HCT116 (cell line): ENCODE results near the gene ZFHX3. TPM values are rescaled to one million over a fixed set of nuclear protein-coding genes. Genes with fewer than 3 reads are reported as not detected.

Experiments
- ATAC-seq: fragments of 200-7000 bp; cut with Tn5 transposase; 2 replicates; pipeline ENCODE4 v1.9.1; 2020; ENCODE audit warnings: mild to moderate bottlenecking, moderate library complexity
- BruUV-seq: library from RNA; stranded (reverse); fragments of 400-500 nt; replicated peaks from 2 replicates; lab custom pipeline; 2021; lab: Mats Ljungman, UMichigan
- CTCF ChIA-PET: fragments of 300-600 bp; sonication (Branson Sonifier 250); formaldehyde crosslinking; loops from one replicate; lab custom pipeline; 2021; ENCODE audit warnings: antibody characterized with exemption; lab: Charles Lee
- POLR2A ChIA-PET: fragments of 300-600, 350-600 bp; sonication (Branson Sonifier 250); formaldehyde crosslinking; loops from one replicate; lab custom pipeline; 2021; ENCODE audit warnings: antibody characterized with exemption; lab: Charles Lee
- RAD21 ChIA-PET, 2 experiments: fragments of 300-600 bp; sonication (Branson Sonifier 250); formaldehyde crosslinking; loops; one replicate each; lab custom pipeline; 2023; ENCODE audit warnings: low total read pairs in 2 of 2; ENCODE audit not compliant: uncharacterized antibody in 2 of 2, unreplicated experiment in 2 of 2, low non-redundant PET in 1 of 2; lab: Charles Lee
- DNase-seq: peaks from one replicate; pipeline ENCODE4 v3.0.0-alpha.2; 2010; ENCODE audit warnings: low read depth, low spot score
- H2AFZ ChIP-seq: fragments of 200-600 bp; shearing (Covaris generic), sonication (generic); 2 replicates; pipeline ENCODE4 v1.6.1; 2017; ENCODE audit warnings: low read depth, mixed run types, mixed read lengths, antibody characterized with exemption, low read length; ENCODE audit not compliant: poor library complexity, severe bottlenecking
- H3K27ac ChIP-seq: 2 replicates; pipeline ENCODE4 v1.5.1; 2012; ENCODE audit warnings: low read depth, low read length
- H3K27me3 ChIP-seq: fragments of 200-600 bp; sonication (generic); 2 replicates; pipeline ENCODE4 v1.6.1; 2016; ENCODE audit warnings: mixed run types, low read length, mixed read lengths; ENCODE audit not compliant: insufficient read depth
- H3K36me3 ChIP-seq, 2 experiments: fragments of 200-500 bp in 1 of 2; fragments of 200-600 bp in 1 of 2; sonication (Bioruptor generic) in 1 of 2; sonication (generic) in 1 of 2; 2 replicates each; pipeline versions ENCODE4 v1.5.1 to v1.6.1; 2014 to 2016; ENCODE audit warnings: low read length in 2 of 2, inconsistent platforms in 1 of 2, mixed read lengths in 1 of 2, mixed run types in 1 of 2; ENCODE audit not compliant: insufficient read depth in 2 of 2, control insufficient read depth in 1 of 2
- H3K4me1 ChIP-seq, 2 experiments: fragments of 200-600 bp in 1 of 2; sonication (generic) in 1 of 2; 2 replicates each; pipeline versions ENCODE4 v1.5.1 to v1.6.1; 2012 to 2017; ENCODE audit warnings: low read length in 2 of 2, inconsistent platforms in 1 of 2, mild to moderate bottlenecking in 1 of 2, mixed read lengths in 1 of 2, mixed run types in 1 of 2, moderate library complexity in 1 of 2; ENCODE audit not compliant: insufficient read depth in 2 of 2, control insufficient read depth in 1 of 2
- H3K4me2 ChIP-seq: fragments of 200-600 bp; sonication (generic); 2 replicates; pipeline ENCODE4 v1.6.1; 2017; ENCODE audit warnings: mixed run types, low read length, mixed read lengths
- H3K4me3 ChIP-seq, 2 experiments: fragments of 200-600 bp in 1 of 2; sonication (generic) in 1 of 2; replicated peaks in 1 of 2; 2 replicates each; pipeline ENCODE4 v1.5.1; 2011 to 2016; ENCODE audit warnings: low read length in 2 of 2, control low read depth in 1 of 2, low read depth in 1 of 2, mild to moderate bottlenecking in 1 of 2, mixed read lengths in 1 of 2, mixed run types in 1 of 2
- H3K79me2 ChIP-seq: fragments of 200-600 bp; sonication (generic); 2 replicates; pipeline ENCODE4 v1.6.1; 2017; ENCODE audit warnings: mild to moderate bottlenecking, mixed run types, low read length, moderate library complexity, mixed read lengths; ENCODE audit not compliant: insufficient read depth
- H3K9ac ChIP-seq: fragments of 200-600 bp; sonication (generic); 2 replicates; pipeline ENCODE4 v1.6.1; 2016; ENCODE audit warnings: low read length, mixed read lengths
- H3K9me2 ChIP-seq: fragments of 200-600 bp; sonication (generic), shearing (Covaris generic); 2 replicates; pipeline ENCODE4 v1.6.1; 2017; ENCODE audit warnings: mixed run types, mild to moderate bottlenecking, moderate library complexity; ENCODE audit not compliant: insufficient read depth
- H3K9me3 ChIP-seq, 2 experiments: fragments of 200-500 bp in 1 of 2; fragments of 200-600 bp in 1 of 2; sonication (Bioruptor generic) in 1 of 2; sonication (generic) in 1 of 2; 2 replicates each; pipeline ENCODE4 v1.6.1; 2014 to 2017; ENCODE audit warnings: low read length in 2 of 2, mixed read lengths in 2 of 2, inconsistent platforms in 1 of 2, low read depth in 1 of 2, mild to moderate bottlenecking in 1 of 2, mixed run types in 1 of 2, moderate library complexity in 1 of 2; ENCODE audit not compliant: control insufficient read depth in 1 of 2, insufficient read depth in 1 of 2
- H4K20me1 ChIP-seq: fragments of 200-600 bp; sonication (generic), shearing (Covaris generic); 2 replicates; pipeline ENCODE4 v1.6.1; 2017; ENCODE audit warnings: mixed run types, mild to moderate bottlenecking, moderate library complexity; ENCODE audit not compliant: insufficient read depth
- CBX3 ChIP-seq: IDR thresholded peaks from 2 replicates; pipeline ENCODE4 v1.6.1; 2012; ENCODE audit warnings: low read depth
- CTCF ChIP-seq, 3 experiments: fragments of 200-600 bp in 1 of 3; sonication (generic) in 1 of 3; IDR thresholded peaks in 2 of 3; conservative IDR thresholded peaks in 1 of 3; 2 replicates each; pipeline ENCODE4 v1.5.1; 2012 to 2017; ENCODE audit warnings: low read depth in 2 of 3, low read length in 2 of 3, antibody characterized with exemption in 1 of 3, borderline replicate concordance in 1 of 3, control low read depth in 1 of 3, mild to moderate bottlenecking in 1 of 3, mixed read lengths in 1 of 3, mixed run types in 1 of 3, moderate library complexity in 1 of 3; ENCODE audit not compliant: insufficient read depth in 1 of 3
- EZH2 ChIP-seq: fragments of 200-600 bp; sonication (generic); IDR thresholded peaks from 2 replicates; pipeline ENCODE4 v1.6.1; 2017; ENCODE audit warnings: antibody characterized with exemption, mixed run types
- EZH2phosphoT487 ChIP-seq: fragments of 200-600 bp; IDR thresholded peaks from 2 replicates; pipeline ENCODE4 v1.6.1; 2018; ENCODE audit warnings: antibody characterized with exemption, borderline replicate concordance
- JUND ChIP-seq: IDR thresholded peaks from 2 replicates; pipeline ENCODE4 v1.6.1; 2012
- POLR2AphosphoS5 ChIP-seq: IDR thresholded peaks from 2 replicates; pipeline ENCODE4 v1.6.1; 2011; ENCODE audit warnings: mild to moderate bottlenecking, low read depth, low read length, moderate library complexity
- RAD21 ChIP-seq: IDR thresholded peaks from 2 replicates; pipeline ENCODE4 v1.6.1; 2012; ENCODE audit warnings: low read depth, mild to moderate bottlenecking
- SP1 ChIP-seq: IDR thresholded peaks from 2 replicates; pipeline ENCODE4 v1.6.1; 2012; ENCODE audit warnings: low read depth
- SRF ChIP-seq: IDR thresholded peaks from 2 replicates; pipeline ENCODE4 v1.6.1; 2012; ENCODE audit warnings: low read depth
- ZBTB33 ChIP-seq: IDR thresholded peaks from 2 replicates; pipeline ENCODE4 v1.6.1; 2011; ENCODE audit warnings: mild to moderate bottlenecking, low read length, moderate library complexity; ENCODE audit not compliant: insufficient replicate concordance; ENCODE audit errors: extremely low read depth
- ZFX ChIP-seq: fragments of 450-650 bp; IDR thresholded peaks from 2 replicates; pipeline ENCODE4 v1.6.1; 2017
- intact Hi-C: fragments of 100-400 bp; cut with micrococcal nuclease; formaldehyde crosslinking; loops from 2 replicates; pipeline ENCODE4 v1.10.0; 2022
- total RNA-seq: library from RNA; stranded (reverse); gene quantifications from one replicate; pipeline ENCODE4 v1.2.1, GENCODE V29; 2021; ENCODE audit not compliant: unreplicated experiment
- TF ChIP-seq, protein P1 (sequence below): IDR thresholded peaks from 2 replicates; pipeline ENCODE4 v1.6.1; 2012

Gene ZFHX3
- total RNA-seq, 1 experiment from 2014 or later: 6.3 TPM

DNA sequence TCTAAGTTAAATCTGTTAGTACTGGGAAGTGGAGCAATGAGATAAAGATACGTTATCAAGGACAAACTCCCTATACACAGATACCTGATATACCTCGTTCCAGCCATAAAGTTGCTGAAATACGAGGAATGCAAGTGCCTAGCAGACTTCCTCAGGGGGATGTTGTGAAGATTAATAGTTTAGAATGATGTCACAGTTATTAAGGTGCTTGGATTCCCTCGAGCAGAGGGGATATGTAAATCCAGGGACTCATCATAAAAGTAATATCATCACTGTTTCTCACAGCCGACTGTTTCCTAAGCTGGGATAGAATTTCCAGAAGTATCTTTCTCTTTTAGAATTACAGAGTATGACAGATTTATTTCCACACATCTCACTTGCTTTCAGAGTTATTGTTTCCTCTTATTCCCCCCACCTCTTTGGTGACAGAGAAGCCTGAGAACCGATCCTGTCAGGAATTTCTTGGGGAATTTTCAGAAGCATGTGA, 28.4 kb upstream of the ZFHX3 start:
- no peaks in the 10 kb centered on the region for H4K20me1 ChIP-seq
- H3K9me3 ChIP-seq: no peaks in the 10 kb centered on the region
- no peak overlapping the region for H3K27ac ChIP-seq
- no peak overlapping the region for H2AFZ ChIP-seq
- no peak overlapping the region for H3K4me2 ChIP-seq
- no peak overlapping the region for H3K9ac ChIP-seq
- DNase-seq (no peak), ATAC-seq (no peak)
- POLR2A ChIA-PET: no interaction called here
- no peaks in the 10 kb centered on the region for H3K9me2 ChIP-seq
- H3K79me2 ChIP-seq: no peaks in the 10 kb centered on the region
- BruUV-seq: no TSS peak
- H3K27me3 ChIP-seq: no peaks in the 10 kb centered on the region
- TF ChIP-seq CBX3 (no peak), CTCF (IDR thresholded peaks at IDR 0.05 in 2 of 3, conservative IDR thresholded peaks at IDR 0.05 in 1 of 3; ENCODE audit: borderline replicate concordance in 1 of 3, insufficient read depth in 1 of 3, low read depth in 2 of 3, low read length in 2 of 3) (no peak), JUND (no peak), RAD21 (no peak), SP1 (no peak), SRF (no peak), ZBTB33 (no peak), EZH2phosphoT487 (no peak), ZFX (no peak), POLR2AphosphoS5 (no peak), EZH2 (no peak)
- TF ChIP-seq, protein P1, sequence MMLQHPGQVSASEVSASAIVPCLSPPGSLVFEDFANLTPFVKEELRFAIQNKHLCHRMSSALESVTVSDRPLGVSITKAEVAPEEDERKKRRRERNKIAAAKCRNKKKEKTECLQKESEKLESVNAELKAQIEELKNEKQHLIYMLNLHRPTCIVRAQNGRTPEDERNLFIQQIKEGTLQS: no peak
- H3K36me3 ChIP-seq: no peaks in the 10 kb centered on the region
- H3K4me3 ChIP-seq: no peak overlapping the region
- RAD21 ChIA-PET: no interaction called here
- CTCF ChIA-PET: no interaction called here
- intact Hi-C loops: no loop called here
- peaks cover 5% of the 10 kb centered on the region in 2 experiments; a peak in 3 of 4 replicates for H3K4me1 ChIP-seq
